ENCODE results near the gene EML4. TPM values are rescaled to one million over a fixed set of nuclear protein-coding genes. Genes with fewer than 3 reads are reported as not detected.

The EML4 gene
- total RNA-seq, 1 experiment from 2014 or later = 31.2 TPM

- H3K27me3 Mint-ChIP-seq (ENCODE audit: insufficient read depth, unreplicated experiment) = no peaks in the 10 kb centered on the region
- H3K36me3 Mint-ChIP-seq (ENCODE audit: insufficient read depth, unreplicated experiment) = no peaks in the 10 kb centered on the region
- CTCF ChIA-PET = interaction anchor here (0.8 kb wide), 1 partner anchor 326 kb away, joined by 3 read pairs; no protein-coding TSS in a partner anchor
- H3K4me3 Mint-ChIP-seq (ENCODE audit: unreplicated experiment) = no peak overlapping the region
- no peaks in the 10 kb centered on the region for H3K4me1 Mint-ChIP-seq (ENCODE audit: insufficient read depth, unreplicated experiment)
- POLR2A ChIA-PET = interaction anchor here (2.1 kb wide), 1 partner anchor 11 kb away, joined by 4 read pairs; no protein-coding TSS in a partner anchor
- no peak for TF ChIP-seq CTCF (IDR thresholded peaks at IDR 0.05; ENCODE audit: unreplicated experiment)
- H3K27ac Mint-ChIP-seq (ENCODE audit: low read depth, unreplicated experiment) = no peak overlapping the region
- DNase-seq (ENCODE audit: unreplicated experiment) = no peak
- no TSS peak for BruUV-seq (replicated peaks)
- intact Hi-C loops (cut with micrococcal nuclease) = no loop called here
- H3K9me3 Mint-ChIP-seq (ENCODE audit: unreplicated experiment) = no peaks in the 10 kb centered on the region
Observed at GRCh38 chr2:42194428-42194827, 25.3 kb downstream of the EML4 start.

GRCh38 chr2:42195559-42195958, 26.4 kb downstream of the EML4 start:
- Mint-ChIP-seq H3K36me3 (ENCODE audit: insufficient read depth, unreplicated experiment) (no peaks in the 10 kb centered on the region), H3K9me3 (ENCODE audit: unreplicated experiment) (no peaks in the 10 kb centered on the region), H3K4me3 (ENCODE audit: unreplicated experiment) (no peak overlapping the region), H3K27ac (ENCODE audit: low read depth, unreplicated experiment) (no peak overlapping the region), H3K27me3 (ENCODE audit: insufficient read depth, unreplicated experiment) (no peaks in the 10 kb centered on the region), H3K4me1 (ENCODE audit: insufficient read depth, unreplicated experiment) (no peaks in the 10 kb centered on the region)
- no TSS peak for BruUV-seq (replicated peaks)
- intact Hi-C loops (cut with micrococcal nuclease) = no loop called here
- TF ChIP-seq CTCF (IDR thresholded peaks at IDR 0.05; ENCODE audit: unreplicated experiment) = no peak
- DNase-seq (ENCODE audit: unreplicated experiment) = peak; percentile 42
- ChIA-PET POLR2A (interaction anchor here (0.7 to 2.1 kb wide), 8 partner anchors 9 to 68 kb away, joined by 3 to 4 read pairs (median 3); no protein-coding TSS in a partner anchor), CTCF (no interaction called here)

- intact Hi-C loops (cut with micrococcal nuclease) = no loop called here
- no peak overlapping the region for H3K4me3 Mint-ChIP-seq (ENCODE audit: unreplicated experiment)
- CTCF ChIA-PET = no interaction called here
- POLR2A ChIA-PET = interaction anchor here (1.0 to 2.1 kb wide), 6 partner anchors 8 to 69 kb away, joined by 3 to 4 read pairs (median 3); no protein-coding TSS in a partner anchor
- no peak for TF ChIP-seq CTCF (IDR thresholded peaks at IDR 0.05; ENCODE audit: unreplicated experiment)
- H3K36me3 Mint-ChIP-seq (ENCODE audit: insufficient read depth, unreplicated experiment) = no peaks in the 10 kb centered on the region
- no peak overlapping the region for H3K27ac Mint-ChIP-seq (ENCODE audit: low read depth, unreplicated experiment)
- no TSS peak for BruUV-seq (replicated peaks)
- H3K27me3 Mint-ChIP-seq (ENCODE audit: insufficient read depth, unreplicated experiment) = no peaks in the 10 kb centered on the region
- H3K4me1 Mint-ChIP-seq (ENCODE audit: insufficient read depth, unreplicated experiment) = no peaks in the 10 kb centered on the region
- no peaks in the 10 kb centered on the region for H3K9me3 Mint-ChIP-seq (ENCODE audit: unreplicated experiment)
- DNase-seq (ENCODE audit: unreplicated experiment) = no peak
Observed at GRCh38 chr2:42196070-42196402, 26.9 kb downstream of the EML4 start.

GRCh38 chr2:42196403-42197267, 27.5 kb downstream of the EML4 start:
- ChIA-PET CTCF (no interaction called here), POLR2A (interaction anchor here (1.2 to 1.4 kb wide), 3 partner anchors 11 to 64 kb away, joined by 3 to 4 read pairs (median 3); no protein-coding TSS in a partner anchor)
- no peaks in the 10 kb centered on the region for H3K27me3 Mint-ChIP-seq (ENCODE audit: insufficient read depth, unreplicated experiment)
- peak; percentile 15 for TF ChIP-seq CTCF (IDR thresholded peaks at IDR 0.05; ENCODE audit: unreplicated experiment)
- intact Hi-C loops (cut with micrococcal nuclease) = no loop called here
- H3K9me3 Mint-ChIP-seq (ENCODE audit: unreplicated experiment) = no peaks in the 10 kb centered on the region
- DNase-seq (ENCODE audit: unreplicated experiment) = peak; percentile 51
- no peak overlapping the region for H3K4me3 Mint-ChIP-seq (ENCODE audit: unreplicated experiment)
- no peaks in the 10 kb centered on the region for H3K4me1 Mint-ChIP-seq (ENCODE audit: insufficient read depth, unreplicated experiment)
- no peaks in the 10 kb centered on the region for H3K36me3 Mint-ChIP-seq (ENCODE audit: insufficient read depth, unreplicated experiment)
- no peak overlapping the region for H3K27ac Mint-ChIP-seq (ENCODE audit: low read depth, unreplicated experiment)
- no TSS peak for BruUV-seq (replicated peaks)

Measured in MCF 10A (cell line).